Lower lobe of right lung (tissue), 2 donors: ENCODE data around the gene OR10K1. TPM values are rescaled to one million over a fixed set of nuclear protein-coding genes. Genes with fewer than 3 reads are reported as not detected.
"Not testable (repeated sequence)": the region's sequence is repeated elsewhere in the genome, so short reads cannot be mapped to it uniquely, and the experiment has no call there.

Experiments
- ATAC-seq, 2 donors: fragments of 200-7000 bp; cut with Tn5 transposase; one replicate each; pipeline ENCODE4 v1.9.1; 2020 to 2022; ENCODE audit warnings: mild to moderate bottlenecking in 2 of 2, moderate library complexity in 2 of 2
- DNase-seq: peaks from one replicate; pipeline ENCODE4 v3.0.0-alpha.2; 2020
- H3K27ac ChIP-seq: fragments of 200-600 bp; one replicate; pipeline ENCODE4 v1.8.0; 2022
- H3K27me3 ChIP-seq: fragments of 200-600 bp; one replicate; pipeline ENCODE4 v1.8.0; 2022; ENCODE audit warnings: low read depth
- H3K36me3 ChIP-seq: fragments of 200-600 bp; one replicate; pipeline ENCODE4 v1.8.0; 2022; ENCODE audit warnings: mild to moderate bottlenecking
- H3K4me1 ChIP-seq: fragments of 200-600 bp; one replicate; pipeline ENCODE4 v1.8.0; 2022
- H3K4me3 ChIP-seq: fragments of 200-600 bp; one replicate; pipeline ENCODE4 v1.8.0; 2022; ENCODE audit warnings: mild to moderate bottlenecking
- H3K9me3 ChIP-seq: fragments of 200-600 bp; one replicate; pipeline ENCODE4 v1.8.0; 2022
- CTCF ChIP-seq: fragments of 200-600 bp; IDR thresholded peaks from one replicate; pipeline ENCODE4 v1.8.0; 2022; ENCODE audit warnings: antibody characterized with exemption, mild to moderate bottlenecking
- intact Hi-C: fragments of 100-400 bp; cut with DNase I; formaldehyde crosslinking; loops from one replicate; pipeline ENCODE4 v1.11.0; 2022
- total RNA-seq: library from RNA; stranded (reverse); fragmentation: NEBNext Ultra II Directional; extraction: Animal tissue kit (Norgen Biotek cat#: 25700); gene quantifications from one replicate; pipeline ENCODE4 v1.2.1, GENCODE V29; 2021
- donor health status: DM: no; HTN: yes; CAD: no; lungs with severe emphysema.

OR10K1 gene
- total RNA-seq, 1 donor from 2014 or later, result not detected

- Histone ChIP-seq H3K4me1 (no peaks in the 10 kb centered on the region), H3K36me3 (no peaks in the 10 kb centered on the region), H3K4me3 (no peak within 1 kb of the TSS), H3K27ac (no peak within 1 kb of the TSS), H3K27me3 (no peaks in the 10 kb centered on the region), H3K9me3 (no peaks in the 10 kb centered on the region)
- ATAC-seq (no peak), DNase-seq (no peak)
- TF ChIP-seq CTCF, result no peak
- intact Hi-C loops, result no loop called here
These were observed 35.5 kb upstream of the OR10K1 start, which contains the start of gene OR10K2 for GRCh38 chr1:158426137-158426536. OR10K2 (minus strand) TSS chr1:158426237; CDS start chr1:158420866, 5,371 bp downstream.

GRCh38 chr1:158430163-158430562, 31.5 kb upstream of the OR10K1 start:
- H3K27ac ChIP-seq, H3K36me3 ChIP-seq, H3K4me1 ChIP-seq, H3K27me3 ChIP-seq, H3K4me3 ChIP-seq, DNase-seq, H3K9me3 ChIP-seq, ATAC-seq, intact Hi-C loops: not testable (repeated sequence)

GRCh38 chr1:158434741-158435140, 26.9 kb upstream of the OR10K1 start:
- Histone ChIP-seq H3K27ac (no peak overlapping the region), H3K9me3 (no peaks in the 10 kb centered on the region), H3K36me3 (no peaks in the 10 kb centered on the region), H3K4me1 (no peaks in the 10 kb centered on the region), H3K27me3 (no peaks in the 10 kb centered on the region), H3K4me3 (no peak overlapping the region)
- intact Hi-C loops, result no loop called here
- ATAC-seq, result no peak
- DNase-seq, result no peak
- no peak for TF ChIP-seq CTCF

GRCh38 chr1:158445376-158445775, 16.3 kb upstream of the OR10K1 start:
- Histone ChIP-seq H3K27ac (no peak overlapping the region), H3K4me3 (no peak overlapping the region), H3K9me3 (no peaks in the 10 kb centered on the region), H3K36me3 (no peaks in the 10 kb centered on the region), H3K27me3 (no peaks in the 10 kb centered on the region), H3K4me1 (no peaks in the 10 kb centered on the region)
- TF ChIP-seq CTCF, result no peak
- DNase-seq (no peak), ATAC-seq (no peak)
- intact Hi-C loops, result no loop called here

DNA sequence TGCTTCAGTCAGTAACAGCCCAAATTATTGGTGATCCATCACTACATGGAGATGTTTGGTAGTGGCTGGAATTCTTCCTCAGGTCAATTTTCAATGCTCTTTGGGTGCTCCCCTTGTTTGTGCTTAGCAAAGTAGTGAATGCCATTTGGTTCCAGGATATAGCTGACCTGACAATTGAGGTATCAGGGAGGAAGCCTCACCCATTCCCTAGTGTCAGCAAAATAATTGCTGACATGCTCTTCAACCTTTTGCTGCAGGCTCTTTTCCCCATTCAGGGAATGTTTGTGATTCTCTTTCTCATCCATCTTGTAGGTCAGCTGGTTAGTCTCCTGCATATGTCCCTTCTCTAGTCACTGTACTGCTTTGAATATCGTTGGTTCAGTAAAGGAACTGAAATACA, 7.1 kb upstream of the OR10K1 start:
- Histone ChIP-seq H3K27ac (no peak overlapping the region), H3K36me3 (no peaks in the 10 kb centered on the region), H3K27me3 (no peaks in the 10 kb centered on the region), H3K4me3 (no peak overlapping the region), H3K4me1 (no peaks in the 10 kb centered on the region), H3K9me3 (no peaks in the 10 kb centered on the region)
- no peak for TF ChIP-seq CTCF
- ATAC-seq (no peak), DNase-seq (no peak)
- intact Hi-C loops, result no loop called here

DNA sequence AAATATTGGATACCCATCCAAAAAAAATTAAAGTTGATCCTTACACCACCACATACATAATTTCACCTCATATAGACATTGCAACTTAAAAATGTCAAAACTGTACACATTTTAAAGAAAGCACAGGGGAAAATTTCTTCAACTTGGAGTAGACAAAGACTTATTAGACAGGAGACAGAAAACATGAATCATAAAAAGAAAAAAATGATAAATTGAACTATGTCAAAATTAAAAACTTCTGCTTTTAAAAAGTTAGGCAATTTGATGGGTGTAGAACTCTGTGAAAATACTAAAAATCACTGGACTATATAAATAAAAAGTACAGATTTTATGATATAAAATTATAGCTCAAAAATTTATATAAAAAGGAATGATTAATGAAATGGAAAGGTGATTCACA, 4.4 kb upstream of the OR10K1 start:
- Histone ChIP-seq H3K36me3 (no peaks in the 10 kb centered on the region), H3K4me1 (no peaks in the 10 kb centered on the region), H3K27me3 (no peaks in the 10 kb centered on the region), H3K9me3 (no peaks in the 10 kb centered on the region), H3K4me3 (no peak overlapping the region), H3K27ac (no peak overlapping the region)
- ATAC-seq (no peak), DNase-seq (no peak)
- TF ChIP-seq CTCF, result no peak
- intact Hi-C loops, result no loop called here
